HepG2 (cell line): ENCODE data around the gene APCDD1L. TPM values are rescaled to one million over a fixed set of nuclear protein-coding genes. Genes with fewer than 3 reads are reported as not detected.

Source experiments
- ATAC-seq: fragments of 200-7000 bp; cut with Tn5 transposase; 3 replicates; pipeline ENCODE4 v1.9.1; 2020; ENCODE audit warnings: mild to moderate bottlenecking, moderate library complexity
- BruUV-seq: library from RNA; stranded (reverse); fragments of 400-500 nt; replicated peaks from 2 replicates; lab custom pipeline; 2021; lab: Mats Ljungman, UMichigan
- CTCF ChIA-PET: fragments of 300-600 bp; formaldehyde crosslinking; extraction: SDS; loops from one replicate; lab custom pipeline; 2021; ENCODE audit warnings: low total read pairs, inconsistent platforms, low intra/inter-chr PET ratio; lab: Yijun Ruan, JAX
- POLR2A ChIA-PET: fragments of 350-600 bp; sonication (Branson Sonifier 250); formaldehyde crosslinking; loops from one replicate; lab custom pipeline; 2020; ENCODE audit warnings: antibody characterized with exemption, inconsistent platforms; lab: Yijun Ruan, JAX
- DNase-seq: peaks from one replicate; pipeline ENCODE4 v3.0.0-alpha.2; 2015; ENCODE audit warnings: low spot score
- FAIRE-seq: peaks from 3 replicates; lab custom pipeline; 2011; peaks lifted over from hg19 to GRCh38; lab: Jason Lieb, UNC
- H2AFZ ChIP-seq: one replicate; pipeline ENCODE4 v1.6.1; 2011; ENCODE audit warnings: low read length, inconsistent platforms
- H3K27ac ChIP-seq: fragments of 300-600 bp; 3 replicates; pipeline ENCODE4 v1.8.0; 2011; ENCODE audit warnings: mixed run types, mild to moderate bottlenecking, mixed read lengths, low read length, inconsistent platforms; ENCODE audit not compliant: insufficient read depth; ENCODE audit errors: extremely low read length
- H3K27me3 ChIP-seq, 2 experiments: fragments of 200-600 bp in 1 of 2; 2 replicates in 1 of 2; 3 replicates in 1 of 2; pipeline versions ENCODE4 v1.6.0 to v1.8.0; 2011; ENCODE audit warnings: low read length in 2 of 2, mild to moderate bottlenecking in 2 of 2, moderate library complexity in 2 of 2, inconsistent platforms in 1 of 2; ENCODE audit not compliant: insufficient read depth in 2 of 2, control insufficient read depth in 1 of 2
- H3K36me3 ChIP-seq, 2 experiments: fragments of 200-600 bp in 1 of 2; replicated peaks in 1 of 2; 2 replicates in 1 of 2; 3 replicates in 1 of 2; pipeline versions ENCODE4 v1.5.1 to v1.8.0; 2011; ENCODE audit warnings: low read length in 2 of 2, inconsistent platforms in 1 of 2; ENCODE audit not compliant: insufficient read depth in 2 of 2, control insufficient read depth in 1 of 2
- H3K4me1 ChIP-seq: 2 replicates; pipeline ENCODE4 v1.5.1; 2012; ENCODE audit warnings: low read length, inconsistent platforms; ENCODE audit not compliant: insufficient read depth
- H3K4me2 ChIP-seq: 2 replicates; pipeline ENCODE4 v1.6.0; 2011; ENCODE audit warnings: low read depth, low read length, inconsistent platforms
- H3K4me3 ChIP-seq, 3 experiments: fragments of 200-600 bp in 1 of 3; sonication (generic), shearing (Covaris generic) in 1 of 3; replicated peaks in 1 of 3; 2 replicates each; pipeline ENCODE4 v1.5.1; 2011 to 2016; ENCODE audit warnings: low read length in 3 of 3, inconsistent platforms in 2 of 3, low read depth in 2 of 3, mild to moderate bottlenecking in 2 of 3, control low read depth in 1 of 3, mixed read lengths in 1 of 3; ENCODE audit not compliant: insufficient read depth in 1 of 3
- H3K79me2 ChIP-seq: one replicate; pipeline ENCODE4 v1.6.1; 2011; ENCODE audit warnings: low read length, inconsistent platforms; ENCODE audit not compliant: insufficient read depth
- H3K9ac ChIP-seq: 2 replicates; pipeline ENCODE4 v1.6.0; 2011; ENCODE audit warnings: mild to moderate bottlenecking, low read depth, low read length, inconsistent platforms; ENCODE audit not compliant: insufficient read depth
- H3K9me3 ChIP-seq: 2 replicates; pipeline ENCODE4 v1.5.1; 2012; ENCODE audit warnings: mild to moderate bottlenecking, low read length
- H4K20me1 ChIP-seq: 2 replicates; pipeline ENCODE4 v1.6.0; 2011; ENCODE audit warnings: inconsistent platforms, mild to moderate bottlenecking, low read length, moderate library complexity; ENCODE audit not compliant: insufficient read depth
- DDIT3 ChIP-seq: sonication (generic); formaldehyde crosslinking; IDR thresholded peaks from 2 replicates; pipeline ENCODE4 v1.4.0; 2020; ENCODE audit warnings: mild to moderate bottlenecking, missing genetic modification reagents
- FOXP1 ChIP-seq, 2 experiments: fragments of 450-650 bp in 1 of 2; IDR thresholded peaks; 2 replicates each; pipeline ENCODE4 v1.6.1; 2017 to 2018; ENCODE audit warnings: antibody characterized with exemption in 1 of 2
- GABPB1 ChIP-seq: IDR thresholded peaks from 2 replicates; pipeline ENCODE4 v1.6.1; 2016; ENCODE audit warnings: mild to moderate bottlenecking, missing genetic modification reagents, moderate library complexity, missing compliant biosample characterization
- GZF1 ChIP-seq: sonication (generic); formaldehyde crosslinking; IDR thresholded peaks from 2 replicates; pipeline ENCODE4 v1.5.1; 2020; ENCODE audit warnings: mild to moderate bottlenecking, missing genetic modification reagents
- HOXA9 ChIP-seq: sonication (generic); formaldehyde crosslinking; IDR thresholded peaks from 2 replicates; pipeline ENCODE4 v1.8.1; 2022; ENCODE audit warnings: missing genetic modification reagents, mild to moderate bottlenecking, moderate library complexity, borderline replicate concordance
- MAZ ChIP-seq, 2 experiments: sonication (generic) in 1 of 2; formaldehyde crosslinking in 1 of 2; IDR thresholded peaks; 2 replicates each; pipeline versions ENCODE4 v1.5.0 to v1.6.1; 2012 to 2020; ENCODE audit warnings: low read depth in 2 of 2, mild to moderate bottlenecking in 2 of 2, borderline replicate concordance in 1 of 2, improper control_type of control experiment in 1 of 2, low read length in 1 of 2, missing genetic modification reagents in 1 of 2, moderate library complexity in 1 of 2
- MIXL1 ChIP-seq: IDR thresholded peaks from 2 replicates; pipeline ENCODE4 v1.6.1; 2016
- RBAK ChIP-seq: sonication (generic); formaldehyde crosslinking; IDR thresholded peaks from 2 replicates; pipeline ENCODE4 v1.5.1; 2020; ENCODE audit warnings: mild to moderate bottlenecking, missing genetic modification reagents
- TBL1XR1 ChIP-seq: fragments of 150-350 bp; IDR thresholded peaks from 2 replicates; pipeline ENCODE4 v1.6.1; 2014; ENCODE audit warnings: borderline replicate concordance, low read length; ENCODE audit not compliant: partially characterized antibody
- UBTF ChIP-seq: sonication (generic); formaldehyde crosslinking; IDR thresholded peaks from 2 replicates; pipeline ENCODE4 v1.4.0; 2020; ENCODE audit warnings: mild to moderate bottlenecking, missing genetic modification reagents
- ZFP91 ChIP-seq: sonication (generic); formaldehyde crosslinking; IDR thresholded peaks from 2 replicates; pipeline ENCODE4 v1.9.0; 2022; ENCODE audit warnings: missing genetic modification reagents, mild to moderate bottlenecking, borderline replicate concordance
- ZNF510 ChIP-seq: sonication (generic); formaldehyde crosslinking; IDR thresholded peaks from 2 replicates; pipeline ENCODE4 v1.4.0; 2020; ENCODE audit warnings: low read depth, mild to moderate bottlenecking, missing genetic modification reagents
- WGBS: methylation state at CpG from one replicate; pipeline ENCODE4 v1.1.6; 2017; ENCODE audit warnings: low lambda C conversion rate; 5-methylcytosine and 5-hydroxymethylcytosine counted together
- in situ Hi-C: cut with HindIII; loops from 2 replicates; pipeline ENCODE4 v1.10.0; 2017; ENCODE audit warnings: low pct_unique_long_range_greater_than_20kb; ENCODE audit not compliant: extremely low pct_ligation_motif_present
- intact Hi-C: fragments of 100-400 bp; cut with micrococcal nuclease; formaldehyde crosslinking; loops from one replicate; pipeline ENCODE4 v1.10.0; 2022; ENCODE audit not compliant: unreplicated experiment
- polyA plus RNA-seq, 8 experiments: library from polyadenylated mRNA; depleted of rRNA in 3 of 8; stranded (reverse) in 7 of 8; unstranded in 1 of 8; fragments of >200 nt; fragmentation: Illumina TruSeq in 4 of 8; extraction: Trizol in 4 of 8; gene quantifications; 2 replicates each; pipeline versions ENCODE4 v1.2.1 to v1.2.3, GENCODE V29; 2011 to 2016; ENCODE audit warnings: low read depth in 4 of 8, missing spikeins in 1 of 8, mixed read lengths in 1 of 8; ENCODE audit not compliant: insufficient read depth in 1 of 8
- total RNA-seq, 5 experiments: library from RNA; depleted of rRNA; stranded (reverse); fragments of >200 nt; fragmentation: Illumina TruSeq; extraction: Trizol; gene quantifications; 2 replicates each; pipeline ENCODE4 v1.2.3, GENCODE V29; 2016; ENCODE audit warnings: low read depth in 1 of 5

APCDD1L gene
- total and polyA plus RNA-seq, 2 of the 13 experiments (the other 11 are each of a cell fraction or from before 2014, with no cell fraction given): not detected

- ChIA-PET POLR2A (interaction anchor here (1.4 to 1.5 kb wide), 2 partner anchors 34 to 45 kb away, joined by 3 read pairs; partner anchors contain the start of gene VAPB), CTCF (no interaction called here)
- FAIRE-seq: no peak
- H3K4me3 ChIP-seq: no peak overlapping the region
- in situ Hi-C loops (no loop called here), intact Hi-C loops (loop anchor here (5.0 kb wide), 1 partner anchor 442 kb away; no protein-coding TSS in a partner anchor)
- no peak for DNase-seq
- no peaks in the 10 kb centered on the region for H3K9me3 ChIP-seq
- H3K27ac ChIP-seq: no peak overlapping the region
- TF ChIP-seq MAZ (IDR thresholded peaks at IDR 0.05; ENCODE audit: borderline replicate concordance, low read depth, low read length) (no peak), MAZ (CRISPR knock-in tag; IDR thresholded peaks at IDR 0.05; ENCODE audit: low read depth) (no peak), UBTF (CRISPR knock-in tag) (no peak), TBL1XR1 (no peak), GABPB1 (no peak), RBAK (CRISPR knock-in tag) (no peak), FOXP1 (IDR thresholded peaks at IDR 0.05) (no peak), FOXP1 (CRISPR knock-in tag; IDR thresholded peaks at IDR 0.05) (no peak), ZNF510 (no peak), MIXL1 (no peak), DDIT3 (CRISPR knock-in tag) (no peak), ZFP91 (CRISPR knock-in tag) (no peak), GZF1 (CRISPR knock-in tag) (no peak), HOXA9 (CRISPR knock-in tag) (no peak)
- H3K79me2 ChIP-seq: peaks cover 74% of the 10 kb centered on the region
- no peak overlapping the region for H3K9ac ChIP-seq
- peaks cover 12 to 44% of the 10 kb centered on the region in 2 experiments for H3K36me3 ChIP-seq
- BruUV-seq: no TSS peak
- WGBS: 94% methylated on average over 5 of the region's 5 CpGs
- H4K20me1 ChIP-seq: peaks cover 10% of the 10 kb centered on the region; the same call in 1 of the 2 replicates
- peaks cover 44% of the 10 kb centered on the region for H3K4me1 ChIP-seq
- no peaks in the 10 kb centered on the region for H3K27me3 ChIP-seq
- no peak overlapping the region for H2AFZ ChIP-seq
- H3K4me2 ChIP-seq: no peak overlapping the region
- ATAC-seq: no peak
Measured at GRCh38 chr20:58434326-58434725, 80.9 kb downstream of the APCDD1L start.
